GM18505 (cell line): ENCODE measurements around the gene C8B.

Experiments used
- ATAC-seq: cut with Tn5 transposase; IDR thresholded peaks from one replicate; pipeline ENCODE4 v1.9.1; 2021; ENCODE audit not compliant: unreplicated experiment
- POLR2A ChIP-seq: IDR thresholded peaks from 4 replicates; pipeline ENCODE4 v1.6.1; 2011; ENCODE audit warnings: borderline replicate concordance; ENCODE audit not compliant: insufficient read depth, insufficient read length; ENCODE audit errors: extremely low read depth

C8B gene

GRCh38 chr1:56965916-56966697 is at the start of gene C8B:
Gene C8B (minus strand): TSS chr1:56966015. CDS start chr1:56965948, 67 bp downstream.
- TF ChIP-seq POLR2A: no peak
- no peak for ATAC-seq

DNA sequence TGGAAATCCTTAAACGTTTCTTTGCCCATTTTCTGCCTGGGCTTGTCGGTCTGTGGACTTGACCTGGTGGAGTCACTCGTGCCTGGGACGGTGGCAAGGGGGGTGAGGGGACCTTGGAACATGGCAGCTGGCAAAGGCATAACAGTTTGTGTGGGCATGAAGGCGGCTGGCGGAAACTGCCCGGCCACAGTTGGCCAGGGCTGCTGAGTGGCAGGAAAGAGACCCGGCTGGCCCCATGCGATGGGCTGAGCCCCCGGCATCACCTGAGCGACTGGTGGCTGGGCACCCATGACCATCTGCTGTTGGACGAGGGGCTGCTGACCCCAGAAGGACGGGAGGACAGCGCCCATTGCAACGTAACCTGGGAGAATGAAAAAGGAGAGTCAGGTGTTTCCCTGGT is 49.3 kb upstream of the C8B start:
- TF ChIP-seq POLR2A: no peak
- no peak for ATAC-seq

DNA sequence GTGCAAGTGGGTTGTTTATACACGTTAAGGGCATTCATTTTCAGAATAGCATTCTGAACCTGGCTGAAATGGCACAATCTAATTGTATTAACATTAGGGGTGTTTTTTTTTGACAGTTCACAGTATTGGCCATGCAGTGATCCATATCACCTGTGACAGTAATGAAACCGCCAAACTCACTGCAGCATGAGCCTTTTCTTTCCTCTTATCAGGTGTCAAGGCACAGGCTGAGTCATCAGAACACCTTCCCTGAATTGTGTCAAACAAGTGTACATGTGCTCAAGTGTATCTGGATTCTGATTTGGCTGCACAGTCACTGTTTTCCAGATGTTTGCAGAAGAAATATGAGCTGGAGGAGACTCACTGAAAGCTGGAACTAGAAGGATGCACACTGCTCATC is 47.7 kb upstream of the C8B start:
- TF ChIP-seq POLR2A: no peak
- ATAC-seq: no peak

- ATAC-seq: no peak
Observed at GRCh38 chr1:57012315-57012714, 46.5 kb upstream of the C8B start.

DNA sequence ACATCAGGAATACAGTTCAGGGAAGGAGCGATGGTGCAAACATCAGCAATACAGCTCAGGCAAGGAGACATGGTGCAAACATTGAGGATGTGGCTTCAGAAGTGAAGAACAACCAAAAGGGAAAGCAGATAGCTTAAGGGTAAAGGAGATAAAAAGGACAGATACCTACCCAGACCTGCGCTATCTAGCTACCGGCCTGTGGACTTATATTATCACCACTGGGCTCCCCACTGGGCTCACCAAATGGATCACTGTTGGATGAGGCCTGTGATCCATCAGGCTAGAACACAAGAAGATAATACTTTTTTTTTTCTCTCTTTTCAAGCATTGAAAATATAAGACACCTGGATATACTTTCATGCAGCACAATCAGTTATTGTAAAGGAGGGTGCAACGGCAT is 44.7 kb upstream of the C8B start:
- TF ChIP-seq POLR2A: no peak
- no peak for ATAC-seq

More at GRCh38 chr1:57012315-57012714, 46.5 kb upstream of the C8B start:
- no peak for TF ChIP-seq POLR2A

- TF ChIP-seq POLR2A: no peak
- no peak for ATAC-seq
Observed at GRCh38 chr1:57007948-57008347, 42.1 kb upstream of the C8B start.

DNA sequence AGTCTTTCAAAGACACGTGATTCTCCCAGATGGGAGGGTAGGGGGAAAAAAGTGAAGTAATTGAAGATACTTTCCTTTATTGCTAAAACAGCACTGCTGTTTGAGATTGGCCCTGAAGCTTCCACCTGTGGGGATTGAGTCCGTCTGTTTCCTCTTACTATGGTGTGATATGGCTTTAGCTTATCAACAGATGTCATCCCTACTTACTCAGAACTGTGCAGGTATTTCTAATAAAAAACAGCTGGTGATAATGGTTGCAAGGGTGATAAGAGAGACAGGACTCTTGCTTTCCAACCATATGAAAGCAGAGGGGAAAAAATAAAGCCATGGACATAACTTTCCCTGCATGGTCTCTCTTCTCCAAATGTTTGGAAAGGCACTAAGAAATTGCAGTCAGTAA is 41.7 kb upstream of the C8B start:
- ATAC-seq: no peak
- no peak for TF ChIP-seq POLR2A

GRCh38 chr1:57003398-57004139 is 37.8 kb upstream of the C8B start:
- no peak for TF ChIP-seq POLR2A
- ATAC-seq: no peak

- no peak for ATAC-seq
- no peak for TF ChIP-seq POLR2A
Observed at GRCh38 chr1:56995414-56996100, 29.7 kb upstream of the C8B start.

DNA sequence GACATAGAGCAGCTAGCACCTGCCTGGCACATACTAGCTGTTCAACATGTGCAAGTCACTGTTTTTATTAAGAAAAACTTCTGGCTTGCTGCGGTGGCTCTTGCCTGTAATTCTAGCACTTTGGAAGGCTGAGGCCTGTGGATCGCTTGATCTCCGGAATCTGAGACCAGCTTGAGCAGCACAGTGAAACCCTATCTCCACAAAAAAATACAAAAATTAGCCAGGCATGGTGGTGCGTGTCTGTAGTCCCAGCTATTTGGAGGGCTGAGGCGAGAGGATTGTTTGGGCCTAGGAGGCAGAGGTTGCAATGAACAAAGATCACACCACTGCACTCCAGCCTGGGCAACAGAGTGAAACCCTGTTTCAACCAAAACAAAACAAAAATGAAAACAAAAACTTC is 27.7 kb upstream of the C8B start:
- TF ChIP-seq POLR2A: no peak
- no peak for ATAC-seq

DNA sequence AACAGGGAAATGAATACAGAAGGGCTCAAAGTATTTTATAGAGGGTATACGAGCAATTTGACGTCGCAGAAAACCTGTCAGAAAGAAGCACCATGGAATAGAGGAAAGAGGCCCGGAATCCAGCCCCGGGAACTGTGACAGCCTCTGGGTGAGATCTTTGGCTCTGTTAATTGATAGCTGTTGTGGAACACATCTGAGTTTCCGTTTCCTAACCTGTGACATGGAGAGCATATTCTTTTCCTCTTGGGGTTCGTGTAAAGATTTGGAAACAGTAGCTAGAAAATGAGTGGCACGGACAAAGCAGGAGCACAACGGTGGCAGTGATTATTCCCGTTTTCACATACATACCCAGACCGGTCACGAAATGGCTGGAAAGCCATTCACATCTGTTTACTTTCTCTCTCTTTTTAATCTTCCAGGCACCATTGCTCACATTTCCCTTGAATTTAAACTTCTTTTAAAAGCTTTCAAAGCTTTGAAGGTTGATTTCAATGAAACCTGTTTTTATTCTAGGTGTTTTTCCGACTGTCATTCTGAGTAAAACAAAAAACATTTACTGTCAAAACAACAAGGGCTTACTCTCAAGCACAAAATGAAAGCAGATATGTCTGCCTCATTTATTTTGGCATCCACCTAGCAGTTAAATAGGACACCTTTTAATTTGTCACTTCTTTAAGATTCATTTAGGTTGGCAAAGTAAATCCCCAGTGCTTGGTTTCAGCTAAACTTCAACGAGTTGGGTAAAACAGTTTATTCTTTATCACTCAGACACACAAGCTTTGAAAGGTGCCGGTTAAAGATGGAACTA is 26.7 kb upstream of the C8B start:
- TF ChIP-seq POLR2A: no peak
- ATAC-seq: no peak

- no peak for TF ChIP-seq POLR2A
- no peak for ATAC-seq
Observed at GRCh38 chr1:56991576-56991975, 25.8 kb upstream of the C8B start.

DNA sequence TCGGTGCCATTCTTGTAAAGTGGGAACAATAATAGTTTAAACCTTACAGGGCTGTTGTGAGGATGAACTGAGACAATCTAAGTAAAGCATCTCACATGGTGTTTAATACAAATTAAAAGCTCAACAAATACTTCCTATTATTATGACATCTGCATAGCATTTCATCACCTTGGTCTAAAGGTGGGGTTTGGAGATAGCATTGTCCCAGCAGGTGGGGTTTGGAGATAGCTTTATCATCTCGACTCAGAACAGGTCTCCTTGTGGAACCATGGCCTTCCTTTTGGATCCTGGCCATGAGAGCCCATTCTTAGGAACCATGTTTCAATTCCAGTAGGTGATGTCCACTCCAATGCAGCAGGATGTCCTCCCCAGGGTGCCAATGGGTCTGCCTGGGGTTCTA is 20.6 kb upstream of the C8B start:
- TF ChIP-seq POLR2A: no peak
- ATAC-seq: no peak

- ATAC-seq: no peak
- TF ChIP-seq POLR2A: no peak
Observed at GRCh38 chr1:56985857-56986256, 20.0 kb upstream of the C8B start.

- ATAC-seq: no peak
- TF ChIP-seq POLR2A: no peak
Observed at GRCh38 chr1:56983484-56983883, 17.7 kb upstream of the C8B start.
